ENCODE data around the gene SGCD.
A peak's percentile ranks its signal among the peaks of the same experiment; 100 is the strongest.

The SGCD gene

DNA sequence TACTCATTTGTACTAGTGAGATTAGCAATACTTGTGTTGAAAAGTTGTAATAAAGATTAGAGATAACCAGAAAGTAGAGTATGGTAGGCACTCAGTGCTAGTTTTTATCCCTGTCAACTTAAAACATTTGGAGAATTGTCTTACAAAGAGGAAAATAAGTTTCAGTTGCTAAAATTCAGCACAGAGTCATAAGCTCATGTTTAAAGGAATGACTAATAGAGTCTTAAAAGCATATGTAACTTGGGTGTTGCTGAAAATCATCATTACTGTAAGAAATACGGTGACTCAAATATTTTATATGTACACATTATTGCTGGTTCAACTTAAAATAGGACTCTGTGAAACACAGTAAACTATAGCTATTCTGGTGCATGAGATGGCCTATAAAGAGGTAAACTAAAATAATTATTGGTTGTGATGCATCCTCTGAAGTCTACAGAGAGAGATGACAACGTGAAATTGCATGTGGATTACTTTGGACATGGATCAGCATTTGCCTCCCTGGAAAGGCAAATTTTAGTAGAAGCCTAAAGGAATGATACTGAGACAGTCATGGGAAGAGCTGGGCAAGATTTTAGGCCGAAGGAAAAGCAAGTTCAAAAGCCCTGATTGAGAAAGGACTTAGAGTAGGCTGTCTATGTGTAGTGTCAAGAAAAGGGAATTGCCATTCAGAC lies 34.6 kb downstream of the SGCD start:
- no peak for DNase-seq (ENCODE audit: low spot score)

DNA sequence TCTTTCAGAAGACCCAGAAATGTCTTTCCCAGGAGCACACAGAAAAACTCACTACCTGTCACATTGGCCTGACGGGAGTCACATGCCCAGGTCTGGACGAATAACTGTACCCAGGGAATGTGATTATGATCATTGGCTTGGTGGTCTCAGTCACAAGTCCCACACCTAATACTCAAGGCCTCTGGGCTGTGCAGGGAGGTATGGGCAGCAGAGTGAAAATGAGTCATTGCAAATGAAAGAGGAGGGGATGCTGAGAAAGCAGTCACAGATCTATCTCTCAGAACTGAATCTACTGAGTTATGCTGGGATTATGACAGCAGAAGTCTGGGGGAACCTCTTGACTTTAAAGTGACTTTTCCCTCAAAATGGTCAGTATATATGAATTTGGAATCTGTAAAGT lies 36.9 kb downstream of the SGCD start:
- DNase-seq (ENCODE audit: low spot score) = no peak

DNA sequence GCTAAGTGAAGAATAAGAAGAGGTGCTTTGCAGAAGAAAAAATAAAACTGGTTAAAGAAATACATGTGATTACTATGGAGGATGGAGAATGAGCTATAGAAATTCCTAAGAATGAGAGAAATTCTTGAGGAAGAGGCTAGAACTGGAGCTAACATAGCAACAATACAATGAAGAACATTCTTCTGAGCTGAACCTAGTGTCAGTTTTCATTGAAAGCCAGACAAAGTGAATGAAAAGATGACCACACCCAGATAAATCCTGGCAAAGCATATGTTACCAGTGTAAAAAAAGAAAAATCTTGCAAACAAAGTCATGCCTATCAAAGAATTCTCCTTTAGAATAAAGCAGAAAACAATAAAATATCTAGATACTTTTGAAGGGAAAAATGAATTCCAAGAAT lies 39.6 kb downstream of the SGCD start:
- no peak for DNase-seq (ENCODE audit: low spot score)

- DNase-seq (ENCODE audit: low spot score) = no peak
These were observed 40.6 kb downstream of the SGCD start for GRCh38 chr5:156367597-156367996.

DNA sequence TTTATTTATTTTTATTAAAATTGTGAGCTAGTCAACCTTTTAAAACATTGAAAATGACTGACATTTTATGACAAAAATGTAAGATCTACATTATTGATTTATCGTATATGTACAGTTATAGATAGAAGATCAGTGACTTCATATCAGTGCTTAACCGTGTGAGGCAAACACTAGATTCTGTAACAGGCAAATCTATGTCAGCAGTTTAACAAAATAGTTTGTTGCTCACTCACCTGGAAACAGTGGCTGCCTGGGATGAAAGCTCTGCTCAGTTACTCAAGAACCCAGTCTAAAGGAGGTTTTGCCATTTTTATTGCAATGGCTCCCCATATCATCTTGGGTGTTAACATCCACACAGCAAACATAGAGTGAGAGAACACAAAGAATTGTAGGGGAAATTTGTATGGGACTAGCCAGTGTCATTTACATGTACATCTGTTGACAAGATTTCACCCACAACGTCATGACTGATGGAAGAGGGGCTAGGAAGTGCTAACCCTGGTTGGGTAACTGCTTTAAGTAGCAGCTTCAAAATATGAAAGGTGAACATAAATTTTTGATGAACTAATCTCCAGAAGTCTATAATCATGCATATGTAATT lies 49.0 kb downstream of the SGCD start:
- no peak for DNase-seq (ENCODE audit: low spot score)

GRCh38 chr5:156376751-156377150 lies 49.8 kb downstream of the SGCD start:
- DNase-seq (ENCODE audit: low spot score) = no peak

DNA sequence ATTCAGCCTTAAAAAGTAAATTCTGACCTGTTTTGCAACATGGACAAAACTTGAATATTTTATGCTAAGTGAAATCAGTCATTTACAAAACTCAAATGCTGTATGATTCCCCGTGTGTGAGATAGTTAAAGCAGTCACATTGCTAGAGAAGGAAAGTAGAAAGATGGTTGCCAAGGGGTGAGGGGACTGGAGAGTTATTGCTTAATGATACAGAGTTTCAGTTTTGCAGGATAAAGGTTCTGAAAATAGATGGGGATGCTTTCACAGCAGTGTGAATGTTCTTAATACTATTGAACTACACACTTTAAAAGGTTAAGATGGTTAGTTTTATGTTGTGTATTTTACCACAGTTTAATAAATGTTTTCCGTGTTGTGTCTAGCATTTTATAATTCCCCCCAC lies 51.2 kb downstream of the SGCD start:
- no peak for DNase-seq (ENCODE audit: low spot score)

- DNase-seq (ENCODE audit: low spot score) = no peak
These were observed 52.2 kb downstream of the SGCD start for GRCh38 chr5:156379206-156379605.

GRCh38 chr5:156380848-156381247 lies 53.9 kb downstream of the SGCD start:
- DNase-seq (ENCODE audit: low spot score) = no peak

DNA sequence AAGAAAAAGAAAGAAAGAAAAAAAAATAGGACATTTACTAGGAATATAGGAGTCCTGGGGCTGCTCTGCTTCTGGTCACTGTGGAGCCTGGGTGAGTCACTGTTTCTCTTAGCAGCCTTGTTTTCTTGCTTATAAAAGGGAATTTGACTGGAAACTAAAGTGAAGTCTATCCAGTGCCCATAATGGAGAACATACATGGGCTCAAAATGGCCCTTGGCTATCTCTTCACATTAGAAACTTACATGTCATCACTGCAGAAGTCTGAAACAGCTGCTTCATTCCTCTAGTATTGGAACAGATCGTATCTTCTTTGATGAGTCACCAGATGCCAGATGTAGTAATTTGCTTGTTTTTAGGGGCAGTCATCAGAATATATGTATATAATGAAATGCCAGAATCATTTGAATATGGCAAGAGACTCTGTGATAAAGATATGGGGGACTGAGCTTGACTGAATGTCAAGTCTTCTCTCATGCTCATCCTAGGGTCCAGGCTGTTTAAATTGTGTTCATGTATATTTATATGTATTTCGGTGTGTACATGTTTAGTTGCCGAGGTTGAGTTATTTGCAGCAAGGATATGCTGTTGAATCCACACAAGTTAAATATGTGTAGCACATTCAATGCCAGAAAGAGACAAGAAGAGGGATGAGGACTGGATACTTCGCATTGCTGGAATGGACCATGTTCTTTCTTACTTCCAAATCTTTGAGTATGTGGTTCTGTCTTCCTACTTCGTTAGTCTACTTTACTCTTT lies 56.7 kb downstream of the SGCD start:
- no peak for DNase-seq (ENCODE audit: low spot score)

GRCh38 chr5:156385416-156385815 lies 58.5 kb downstream of the SGCD start:
- no peak for DNase-seq (ENCODE audit: low spot score)

DNA sequence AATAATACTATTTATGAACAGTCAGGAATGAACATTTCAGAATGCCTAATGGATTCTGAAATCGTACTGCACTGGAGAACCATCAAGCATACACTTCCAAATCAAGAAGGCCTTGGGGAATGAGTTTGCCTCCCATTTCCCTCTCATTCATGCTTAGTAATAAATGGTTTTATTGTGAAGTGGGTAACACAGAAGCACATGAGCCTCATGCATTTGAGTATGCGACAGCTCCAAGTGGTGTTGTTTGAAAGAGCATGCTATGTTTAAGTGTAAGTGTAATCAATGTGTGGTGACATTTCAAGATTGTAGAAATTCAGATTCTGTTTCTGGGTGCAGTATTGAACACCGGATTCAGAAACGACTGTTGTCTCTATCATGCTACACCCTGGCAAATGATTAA lies 60.0 kb downstream of the SGCD start:
- DNase-seq (ENCODE audit: low spot score) = peak; percentile 74

GRCh38 chr5:156387391-156387790 lies 60.4 kb downstream of the SGCD start:
- DNase-seq (ENCODE audit: low spot score) = no peak

- no peak for DNase-seq (ENCODE audit: low spot score)
These were observed 61.3 kb downstream of the SGCD start for GRCh38 chr5:156388233-156388632.

- DNase-seq (ENCODE audit: low spot score) = no peak
These were observed 64.2 kb downstream of the SGCD start for GRCh38 chr5:156391139-156391538.

GRCh38 chr5:156393980-156394379 lies 67.0 kb downstream of the SGCD start:
- DNase-seq (ENCODE audit: low spot score) = no peak

GRCh38 chr5:156394642-156395305 lies 67.8 kb downstream of the SGCD start:
- peak; percentile 89 for DNase-seq (ENCODE audit: low spot score)

DNA sequence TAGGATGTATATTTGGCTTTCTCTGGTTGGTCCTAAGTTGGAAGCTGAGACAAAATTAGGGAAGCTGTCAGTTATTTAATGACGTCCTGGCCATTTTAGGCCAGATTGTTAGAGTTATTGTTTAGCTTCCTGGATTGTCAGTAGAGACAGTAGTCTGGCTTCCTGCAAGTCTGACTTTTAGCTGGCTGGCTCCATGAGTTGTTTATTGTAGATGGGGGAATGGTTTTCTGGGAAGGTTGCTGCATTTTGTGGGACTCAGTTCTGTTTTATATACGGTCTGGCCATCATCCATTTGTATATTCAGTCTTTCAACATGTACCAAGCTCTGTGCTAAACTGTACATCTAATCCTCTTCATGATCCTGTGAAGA lies 68.3 kb downstream of the SGCD start:
- no peak for DNase-seq (ENCODE audit: low spot score)

DNA sequence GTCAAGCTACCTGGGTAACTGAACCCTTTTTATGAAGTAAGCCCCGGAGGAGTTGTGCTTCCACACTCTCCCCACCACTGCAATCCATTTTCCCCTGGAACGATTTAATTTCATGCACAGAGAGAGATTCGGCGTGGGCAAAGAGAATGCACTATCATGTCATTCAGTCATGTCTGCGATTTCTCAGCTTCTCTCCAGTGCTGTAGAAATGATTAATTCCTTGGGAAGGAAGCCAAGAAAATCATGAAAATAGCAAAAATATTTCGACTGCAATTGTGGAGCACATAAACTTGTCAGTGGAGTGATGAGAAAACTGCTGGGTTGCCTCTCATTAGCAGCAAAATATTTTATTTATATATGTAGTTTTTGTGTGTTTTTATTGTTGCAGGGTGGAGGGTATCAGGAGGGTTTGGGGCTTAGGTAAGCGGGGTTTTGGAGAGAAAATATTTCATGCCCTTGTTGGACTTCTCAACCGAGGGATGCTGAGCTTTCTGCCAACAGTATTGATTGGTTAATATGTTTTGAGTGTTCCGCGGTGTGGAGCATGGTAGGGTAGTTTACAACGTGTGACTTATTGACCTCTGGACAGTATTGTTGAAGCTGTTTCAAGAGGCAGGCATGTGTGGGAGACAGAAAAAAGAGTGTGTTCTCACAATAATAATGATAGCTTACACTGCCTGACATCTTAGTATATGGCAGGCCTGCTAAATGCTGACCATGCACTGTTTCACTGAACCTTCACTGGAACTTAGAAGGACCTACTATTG lies 69.3 kb downstream of the SGCD start:
- no peak for DNase-seq (ENCODE audit: low spot score)

- DNase-seq (ENCODE audit: low spot score) = no peak
These were observed 69.8 kb downstream of the SGCD start for GRCh38 chr5:156396830-156397081.

- no peak for DNase-seq (ENCODE audit: low spot score)
These were observed 72.4 kb downstream of the SGCD start for GRCh38 chr5:156399323-156399722.

DNA sequence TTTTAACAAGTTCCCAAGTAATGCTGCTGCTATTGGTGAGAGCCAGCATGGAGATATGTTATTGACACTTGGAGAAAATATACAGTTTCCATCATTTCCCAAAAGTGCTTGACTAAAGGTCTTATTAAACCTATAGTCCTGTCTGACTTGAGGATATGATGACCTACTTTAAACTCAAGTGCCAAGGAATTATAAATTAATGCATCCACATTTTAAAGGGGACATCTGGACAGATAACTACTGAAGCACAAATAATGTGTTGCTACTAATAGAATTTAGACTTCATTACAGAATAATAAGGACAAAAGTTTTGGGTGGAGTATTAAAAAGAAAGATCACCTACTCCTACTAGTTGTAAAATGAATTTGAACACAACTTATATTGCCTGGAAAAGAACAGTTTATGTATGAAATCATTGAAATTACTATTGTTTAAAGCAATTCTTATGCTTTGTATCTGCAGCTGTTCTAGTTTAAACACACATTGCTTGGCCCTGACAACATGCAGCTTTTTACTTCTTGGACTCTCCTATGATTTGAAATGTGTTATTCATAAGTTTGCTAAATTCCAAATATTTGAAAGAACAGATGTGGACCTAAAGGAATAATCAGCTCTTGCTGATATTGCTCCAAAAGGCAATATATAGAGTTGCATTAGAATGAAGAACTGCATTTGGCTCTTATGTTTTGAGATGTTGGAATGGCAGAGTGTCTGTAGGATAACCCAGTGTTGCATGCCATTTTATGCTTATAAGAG lies 73.4 kb downstream of the SGCD start:
- DNase-seq (ENCODE audit: low spot score) = no peak

Measured in pons (tissue), 1 donor.